ENCODE results near the gene MAP3K5.
"Not testable (repeated sequence)": the region's sequence is repeated elsewhere in the genome, so short reads cannot be mapped to it uniquely, and the experiment has no call there.

MAP3K5 gene

DNA sequence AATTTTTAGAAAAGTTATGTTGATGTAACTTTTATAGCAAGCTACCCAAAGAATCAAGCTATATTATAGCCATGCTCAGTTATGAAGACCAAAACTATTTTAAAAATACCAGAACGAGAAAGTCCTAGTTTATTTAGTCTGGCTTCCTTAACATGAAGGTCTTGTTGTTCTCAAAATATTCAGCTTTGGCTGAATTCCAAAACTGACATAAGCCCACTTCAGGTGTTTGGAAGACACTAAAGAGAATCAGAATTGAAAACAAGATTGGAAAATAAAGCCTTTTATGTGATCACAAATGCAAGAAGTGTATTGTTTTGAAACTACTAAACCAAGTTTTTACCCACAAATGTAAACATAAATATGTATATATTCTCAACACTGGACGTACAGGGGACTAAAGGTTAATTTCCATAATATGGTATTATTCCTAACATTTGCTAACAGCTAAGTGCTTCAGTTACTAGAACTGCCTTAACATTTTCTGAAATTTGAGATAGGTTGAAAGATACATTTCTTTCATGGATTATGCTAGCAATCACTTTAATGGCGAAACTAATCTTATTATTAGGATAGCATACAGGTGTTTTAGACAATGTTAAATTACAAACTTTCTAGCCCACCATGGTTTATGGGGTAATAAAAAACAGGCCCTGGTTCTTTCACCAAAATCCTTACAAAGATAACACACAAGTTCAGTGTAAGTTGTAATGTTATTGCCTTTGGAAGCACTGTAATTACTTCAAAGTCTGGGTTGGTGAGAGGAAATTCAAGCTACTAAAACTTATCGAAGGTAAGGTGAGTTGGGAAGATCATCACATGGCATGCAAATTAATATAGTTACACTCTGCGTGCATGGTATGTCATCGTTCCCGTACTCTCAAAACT lies 1.6 kb downstream of the MAP3K5 start:
- no peak for DNase-seq

GRCh38 chr6:136789440-136789839 lies 2.8 kb downstream of the MAP3K5 start:
- DNase-seq = not testable (repeated sequence)

- no peak for DNase-seq
These were observed 4.0 kb downstream of the MAP3K5 start for GRCh38 chr6:136788069-136788902.

GRCh38 chr6:136787726-136788068 lies 4.6 kb downstream of the MAP3K5 start:
- no peak for DNase-seq

- DNase-seq = no peak
These were observed 5.6 kb downstream of the MAP3K5 start for GRCh38 chr6:136786658-136787057.

DNA sequence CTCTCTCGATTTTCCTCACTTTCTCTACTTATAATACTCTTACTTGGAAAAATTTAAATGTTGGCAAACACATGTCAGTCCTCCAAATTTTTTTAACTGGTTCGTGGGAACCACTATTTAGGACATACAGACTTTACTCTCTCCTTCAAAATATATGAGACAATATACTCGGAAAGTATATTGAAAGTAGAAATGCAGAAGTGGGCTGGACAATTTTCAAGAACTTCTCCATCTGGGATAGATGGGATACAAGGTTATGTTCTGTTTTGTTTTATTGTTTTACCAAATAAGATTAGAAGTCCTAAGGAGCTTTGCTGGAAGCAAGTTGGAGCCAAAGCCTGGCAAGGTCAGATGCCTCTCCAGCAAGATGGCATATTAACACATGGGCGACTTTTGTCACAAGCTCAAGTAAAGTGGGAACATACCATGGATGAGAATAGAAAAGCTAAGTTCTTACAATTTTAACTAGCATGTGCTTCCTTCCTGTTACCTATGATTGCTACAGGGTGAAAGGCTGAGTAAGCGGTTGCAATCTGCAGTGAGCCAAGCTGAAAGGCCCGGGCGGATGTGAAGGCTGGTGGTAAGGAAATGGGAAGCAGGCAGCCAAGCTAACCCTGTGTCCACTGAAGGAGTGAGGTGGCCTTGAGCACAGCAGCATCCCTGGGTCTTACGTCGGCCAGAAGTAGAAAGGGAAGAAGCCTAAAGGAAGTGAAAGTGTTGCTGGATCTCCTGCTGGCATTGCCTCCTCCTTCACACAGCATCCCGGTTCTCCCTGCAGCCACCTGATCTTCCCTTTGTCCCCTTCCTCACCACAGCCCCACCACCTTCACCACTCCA lies 7.1 kb downstream of the MAP3K5 start:
- no peak for DNase-seq

DNA sequence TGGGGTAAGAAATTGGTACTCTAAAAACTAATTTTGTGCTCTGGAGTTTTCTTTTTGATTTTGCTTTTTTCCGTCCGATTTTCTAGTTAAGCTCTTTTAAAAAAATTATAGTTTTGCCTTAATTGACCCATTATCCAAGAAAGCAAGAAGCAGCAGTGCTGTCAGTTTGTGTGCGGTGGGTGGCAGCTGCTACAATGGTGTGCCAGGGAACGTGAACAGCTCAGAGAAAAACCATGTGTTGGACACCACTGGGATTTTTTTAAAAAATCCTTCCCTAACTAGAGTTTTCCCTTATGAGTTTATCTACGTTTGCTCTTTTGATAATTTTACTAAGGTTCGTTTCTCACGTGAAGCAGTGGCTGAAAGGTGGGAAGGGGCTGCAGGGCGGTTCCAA lies 8.0 kb downstream of the MAP3K5 start:
- DNase-seq = no peak

GRCh38 chr6:136783495-136784270 lies 8.6 kb downstream of the MAP3K5 start:
- no peak for DNase-seq

GRCh38 chr6:136783021-136783420 lies 9.3 kb downstream of the MAP3K5 start:
- no peak for DNase-seq

- DNase-seq = no peak
These were observed 10.1 kb downstream of the MAP3K5 start for GRCh38 chr6:136782021-136782770.

- DNase-seq = no peak
These were observed 11.3 kb downstream of the MAP3K5 start for GRCh38 chr6:136780972-136781371.

DNA sequence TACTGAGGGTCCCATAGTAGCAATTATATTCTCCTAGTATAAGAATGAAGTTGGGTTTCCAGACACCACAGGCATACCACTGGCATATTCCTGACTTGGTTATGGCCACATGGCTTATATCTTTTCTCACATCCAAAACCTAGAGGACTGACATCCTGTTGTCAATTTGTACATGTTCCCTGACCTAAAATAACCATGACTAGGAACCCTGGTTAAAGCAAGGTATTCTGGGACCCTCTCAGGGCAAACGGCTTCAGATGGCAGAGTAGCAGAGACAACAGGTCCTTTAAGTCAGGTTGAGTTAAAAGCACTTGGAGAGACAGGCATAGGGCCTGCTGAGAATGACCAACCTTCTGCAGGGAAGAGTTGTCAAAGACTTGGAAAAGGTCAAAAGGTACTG lies 12.6 kb downstream of the MAP3K5 start:
- DNase-seq = no peak

DNA sequence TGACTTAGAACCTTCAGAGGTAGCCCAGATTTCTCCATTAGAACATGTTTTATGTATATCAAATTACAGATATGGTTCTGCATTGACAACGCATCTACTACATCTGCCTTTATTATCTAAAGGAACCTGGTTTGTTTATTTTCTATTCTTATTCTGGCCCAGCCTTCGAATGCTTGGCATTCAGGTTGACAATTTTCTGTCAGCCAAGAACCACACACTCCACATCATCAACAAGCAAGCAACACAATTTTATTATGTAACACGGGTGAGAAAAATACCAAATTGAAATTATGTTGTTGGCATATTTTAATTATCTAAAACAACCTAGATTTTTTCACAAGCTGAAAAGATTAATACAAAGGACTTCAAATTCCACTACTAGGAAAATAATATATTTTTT lies 14.6 kb downstream of the MAP3K5 start:
- no peak for DNase-seq

DNA sequence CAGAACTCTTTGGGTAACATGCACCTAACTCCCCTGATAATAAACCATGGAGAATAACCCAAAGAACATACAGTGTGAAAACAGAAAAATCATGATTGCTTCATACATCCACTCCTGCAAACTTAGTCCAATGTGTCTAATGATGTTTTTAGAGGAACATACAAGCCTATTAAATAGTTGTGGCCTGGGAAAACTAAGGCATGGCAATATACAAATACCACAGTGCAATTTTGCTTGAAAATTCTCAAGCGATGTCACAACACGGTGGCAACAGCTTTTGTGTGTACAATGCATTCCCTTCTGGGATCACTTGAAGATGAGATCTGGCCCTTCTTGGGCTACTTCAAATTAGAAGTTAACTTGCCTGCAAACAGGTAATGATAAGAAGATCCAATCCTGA lies 16.7 kb downstream of the MAP3K5 start:
- no peak for DNase-seq

DNA sequence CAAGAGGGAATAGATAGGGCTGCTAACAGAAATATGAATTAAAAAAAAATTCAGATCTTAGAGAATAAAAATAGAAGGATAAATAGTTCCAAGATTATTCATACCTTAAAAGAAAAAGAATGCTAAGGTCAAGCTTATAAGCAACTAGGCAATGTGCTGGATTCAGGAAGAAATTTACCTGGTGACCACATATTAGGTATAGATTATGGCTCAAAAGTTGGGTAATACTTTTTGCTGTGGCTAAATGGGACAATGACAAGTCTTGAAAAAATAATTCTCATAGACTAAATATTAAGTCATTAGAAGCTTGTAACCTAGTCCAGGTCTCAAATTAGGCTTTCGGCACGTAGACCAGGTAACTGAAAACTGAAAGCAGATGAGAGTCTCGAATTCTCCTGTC lies 17.2 kb downstream of the MAP3K5 start:
- DNase-seq = no peak

DNA sequence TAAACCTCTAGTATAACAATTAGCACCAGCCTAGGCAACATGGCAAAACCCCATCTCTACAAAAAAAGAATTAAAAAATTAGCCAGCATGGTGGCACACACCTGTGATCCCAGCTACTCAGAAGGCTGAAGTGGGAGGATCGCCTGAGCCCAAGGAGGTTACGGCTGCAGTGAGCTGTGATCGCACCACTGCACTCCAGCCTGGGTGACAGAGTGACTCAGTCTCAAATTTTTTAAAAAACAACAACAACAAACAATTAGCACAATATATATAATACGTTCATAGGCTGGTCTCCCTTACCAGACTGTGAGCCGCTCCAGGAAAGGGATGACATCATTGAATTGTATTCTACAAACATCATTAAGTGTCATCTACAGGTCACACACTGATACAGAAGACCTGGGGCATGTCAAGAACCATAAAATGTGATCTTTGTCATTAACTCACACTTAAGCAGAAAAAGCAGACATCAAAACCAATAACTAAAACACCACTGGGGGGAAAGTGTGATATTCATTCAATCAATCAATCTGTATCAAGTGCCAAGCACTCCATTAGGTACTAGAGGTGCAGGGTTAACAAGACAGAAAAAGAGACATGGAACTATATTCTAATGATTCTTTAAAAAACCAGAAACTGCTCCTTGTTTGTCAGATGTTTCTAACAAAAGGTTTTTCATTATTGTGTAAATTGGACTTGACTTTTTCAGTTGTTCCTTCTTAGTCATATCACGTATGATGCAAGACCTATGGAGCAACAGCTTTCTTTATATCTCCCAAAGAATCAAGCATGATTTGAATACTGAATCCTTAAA lies 17.8 kb downstream of the MAP3K5 start:
- no peak for DNase-seq

GRCh38 chr6:136773473-136773796 lies 18.8 kb downstream of the MAP3K5 start:
- DNase-seq = no peak

DNA sequence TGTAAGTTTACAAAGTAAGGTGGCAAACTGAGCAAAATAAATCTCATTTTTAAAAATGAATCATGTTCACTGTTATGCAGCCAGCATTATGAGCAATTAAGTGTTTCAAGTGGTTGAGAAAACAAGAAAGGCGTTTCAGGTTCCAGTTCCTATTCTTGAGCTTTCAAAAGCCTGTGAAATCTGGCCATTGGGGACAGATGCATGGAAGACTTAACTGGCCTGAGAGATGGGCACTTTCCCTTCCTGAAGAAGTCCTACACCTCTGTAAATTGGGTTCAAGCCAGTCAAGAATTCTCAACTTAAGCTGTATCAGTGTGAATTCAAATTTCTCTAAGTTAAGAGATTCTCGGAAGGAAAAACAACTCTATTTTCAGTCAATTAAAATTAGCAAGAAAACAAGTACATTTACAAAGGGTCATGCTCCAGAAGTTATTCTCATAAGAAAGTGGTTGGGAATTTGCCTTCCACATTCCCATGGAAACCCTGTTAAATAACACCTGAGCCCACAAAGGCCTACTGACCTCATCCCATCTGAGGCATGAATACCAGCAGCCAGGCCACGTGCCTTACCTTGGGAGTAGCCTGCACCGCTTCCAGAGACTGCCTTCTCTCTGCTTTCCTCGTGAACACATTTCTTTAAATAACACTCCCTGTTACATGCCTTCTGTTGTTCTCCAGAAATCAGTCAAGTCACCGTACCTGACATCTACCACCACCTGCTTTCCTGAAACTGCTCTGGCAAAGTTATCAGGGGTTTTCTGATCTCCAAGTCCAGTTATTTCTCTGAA lies 19.4 kb downstream of the MAP3K5 start:
- no peak for DNase-seq

- no peak for DNase-seq
These were observed 21.0 kb downstream of the MAP3K5 start for GRCh38 chr6:136771306-136771705.

- DNase-seq = no peak
These were observed 22.5 kb downstream of the MAP3K5 start for GRCh38 chr6:136769759-136770158.
